ENCODE measurements around the gene COBL.

COBL gene

GRCh38 chr7:51315393-51316261 lies 982 bp downstream of the COBL start:
- no peak overlapping the region for H3K4me3 Mint-ChIP-seq

GRCh38 chr7:51314726-51315125 lies 1.9 kb downstream of the COBL start:
- no peak overlapping the region for H3K4me3 Mint-ChIP-seq

More at GRCh38 chr7:51315393-51316261, 982 bp downstream of the COBL start:
- no peak overlapping the region for H3K27ac Mint-ChIP-seq
- H3K4me1 Mint-ChIP-seq: peaks cover 3% of the 10 kb centered on the region
- H3K9me3 Mint-ChIP-seq: no peaks in the 10 kb centered on the region
- peaks cover 29% of the 10 kb centered on the region for H3K27me3 Mint-ChIP-seq
- no peaks in the 10 kb centered on the region for H3K36me3 Mint-ChIP-seq

GRCh38 chr7:51313738-51314425 lies 2.7 kb downstream of the COBL start:
- Mint-ChIP-seq H3K27me3 (peaks cover 29% of the 10 kb centered on the region), H3K36me3 (no peaks in the 10 kb centered on the region)

More at GRCh38 chr7:51314726-51315125, 1.9 kb downstream of the COBL start:
- Mint-ChIP-seq H3K4me1 (peaks cover 3% of the 10 kb centered on the region), H3K36me3 (no peaks in the 10 kb centered on the region), H3K27ac (no peak overlapping the region), H3K27me3 (peaks cover 29% of the 10 kb centered on the region), H3K9me3 (no peaks in the 10 kb centered on the region)

GRCh38 chr7:51312951-51313737 lies 3.5 kb downstream of the COBL start:
- H3K27me3 Mint-ChIP-seq: peaks cover 29% of the 10 kb centered on the region
- H3K27ac Mint-ChIP-seq: no peak overlapping the region
- no peaks in the 10 kb centered on the region for H3K36me3 Mint-ChIP-seq
- H3K4me1 Mint-ChIP-seq: peaks cover 3% of the 10 kb centered on the region
- no peak overlapping the region for H3K4me3 Mint-ChIP-seq
- H3K9me3 Mint-ChIP-seq: no peaks in the 10 kb centered on the region

More at GRCh38 chr7:51313738-51314425, 2.7 kb downstream of the COBL start:
- H3K4me1 Mint-ChIP-seq: peaks cover 3% of the 10 kb centered on the region
- no peak overlapping the region for H3K4me3 Mint-ChIP-seq
- no peak overlapping the region for H3K27ac Mint-ChIP-seq
- H3K9me3 Mint-ChIP-seq: no peaks in the 10 kb centered on the region

- Mint-ChIP-seq H3K27me3 (peaks cover 19% of the 10 kb centered on the region), H3K9me3 (no peaks in the 10 kb centered on the region), H3K27ac (no peak overlapping the region), H3K4me1 (peaks cover 3% of the 10 kb centered on the region), H3K4me3 (no peak overlapping the region), H3K36me3 (no peaks in the 10 kb centered on the region)
Measured at GRCh38 chr7:51311166-51311565, 5.4 kb downstream of the COBL start.

- no peaks in the 10 kb centered on the region for H3K36me3 Mint-ChIP-seq
- no peak overlapping the region for H3K4me3 Mint-ChIP-seq
- H3K9me3 Mint-ChIP-seq: no peaks in the 10 kb centered on the region
- H3K27ac Mint-ChIP-seq: no peak overlapping the region
- H3K4me1 Mint-ChIP-seq: no peaks in the 10 kb centered on the region
- peaks cover 16% of the 10 kb centered on the region for H3K27me3 Mint-ChIP-seq
Measured at GRCh38 chr7:51310131-51310583, 6.5 kb downstream of the COBL start.

GRCh38 chr7:51309361-51310130 lies 7.1 kb downstream of the COBL start:
- H3K27ac Mint-ChIP-seq: no peak overlapping the region
- H3K9me3 Mint-ChIP-seq: no peaks in the 10 kb centered on the region
- H3K4me3 Mint-ChIP-seq: no peak overlapping the region
- no peaks in the 10 kb centered on the region for H3K36me3 Mint-ChIP-seq
- H3K4me1 Mint-ChIP-seq: no peaks in the 10 kb centered on the region
- H3K27me3 Mint-ChIP-seq: peaks cover 13% of the 10 kb centered on the region

- H3K27me3 Mint-ChIP-seq: peaks cover 7% of the 10 kb centered on the region
- no peaks in the 10 kb centered on the region for H3K4me1 Mint-ChIP-seq
- no peaks in the 10 kb centered on the region for H3K36me3 Mint-ChIP-seq
- H3K4me3 Mint-ChIP-seq: no peak overlapping the region
- no peaks in the 10 kb centered on the region for H3K9me3 Mint-ChIP-seq
- no peak overlapping the region for H3K27ac Mint-ChIP-seq
Measured at GRCh38 chr7:51308696-51309095, 7.9 kb downstream of the COBL start.

- no peak overlapping the region for H3K27ac Mint-ChIP-seq
- H3K4me3 Mint-ChIP-seq: no peak overlapping the region
- H3K4me1 Mint-ChIP-seq: no peaks in the 10 kb centered on the region
- no peaks in the 10 kb centered on the region for H3K36me3 Mint-ChIP-seq
- H3K9me3 Mint-ChIP-seq: no peaks in the 10 kb centered on the region
- peaks cover 4% of the 10 kb centered on the region for H3K27me3 Mint-ChIP-seq
Measured at GRCh38 chr7:51308265-51308664, 8.3 kb downstream of the COBL start.

- Mint-ChIP-seq H3K36me3 (no peaks in the 10 kb centered on the region), H3K4me1 (no peaks in the 10 kb centered on the region), H3K27me3 (peaks cover 4% of the 10 kb centered on the region), H3K9me3 (no peaks in the 10 kb centered on the region), H3K4me3 (no peak overlapping the region), H3K27ac (no peak overlapping the region)
Measured at GRCh38 chr7:51307651-51308210, 8.9 kb downstream of the COBL start.

- Mint-ChIP-seq H3K36me3 (no peaks in the 10 kb centered on the region), H3K4me1 (no peaks in the 10 kb centered on the region), H3K4me3 (no peak overlapping the region), H3K27me3 (peaks cover 3% of the 10 kb centered on the region), H3K9me3 (no peaks in the 10 kb centered on the region), H3K27ac (no peak overlapping the region)
Measured at GRCh38 chr7:51306761-51307160, 9.8 kb downstream of the COBL start.

- Mint-ChIP-seq H3K9me3 (no peaks in the 10 kb centered on the region), H3K4me3 (no peak overlapping the region), H3K27ac (no peak overlapping the region), H3K4me1 (no peaks in the 10 kb centered on the region), H3K27me3 (no peaks in the 10 kb centered on the region), H3K36me3 (no peaks in the 10 kb centered on the region)
Measured at GRCh38 chr7:51304729-51305128, 11.9 kb downstream of the COBL start.

GRCh38 chr7:51303142-51303525 lies 13.5 kb downstream of the COBL start:
- no peaks in the 10 kb centered on the region for H3K36me3 Mint-ChIP-seq
- no peaks in the 10 kb centered on the region for H3K9me3 Mint-ChIP-seq
- H3K4me1 Mint-ChIP-seq: no peaks in the 10 kb centered on the region
- H3K4me3 Mint-ChIP-seq: no peak overlapping the region
- no peaks in the 10 kb centered on the region for H3K27me3 Mint-ChIP-seq
- H3K27ac Mint-ChIP-seq: no peak overlapping the region

- no peaks in the 10 kb centered on the region for H3K9me3 Mint-ChIP-seq
- H3K4me1 Mint-ChIP-seq: no peaks in the 10 kb centered on the region
- H3K27me3 Mint-ChIP-seq: no peaks in the 10 kb centered on the region
- no peak overlapping the region for H3K27ac Mint-ChIP-seq
- H3K4me3 Mint-ChIP-seq: no peak overlapping the region
- no peaks in the 10 kb centered on the region for H3K36me3 Mint-ChIP-seq
Measured at GRCh38 chr7:51301806-51302205, 14.8 kb downstream of the COBL start.

Data from activated naive CD4-positive, alpha-beta T cell treated with anti-CD3 and anti-CD28 coated beads, Interleukin-2, amount 50 U/mL, for 24 hours (primary cell).